HEK293 (cell line): ENCODE measurements around the gene DACT2.

ENCODE experiments used
- CTCF ChIA-PET: fragments of 350-600 bp; formaldehyde crosslinking; extraction: SDS; loops from one replicate; lab custom pipeline; 2021; ENCODE audit warnings: antibody characterized with exemption; lab: Yijun Ruan, JAX
- POLR2A ChIA-PET: fragments of 300-600 bp; formaldehyde crosslinking; extraction: SDS; loops from one replicate; lab custom pipeline; 2020; ENCODE audit warnings: antibody characterized with exemption, inconsistent platforms; lab: Yijun Ruan, JAX
- H3K27ac ChIP-seq: fragments of 200-500 bp; sonication (Bioruptor generic); 2 replicates; pipeline ENCODE4 v1.5.1; 2014; ENCODE audit warnings: low read depth, low read length, control low read depth, inconsistent platforms; ENCODE audit errors: extremely low read depth
- H3K36me3 ChIP-seq, 2 experiments: fragments of 200-500 bp in 1 of 2; sonication (Bioruptor generic) in 1 of 2; 1 replicate in 1 of 2; 2 replicates in 1 of 2; pipeline ENCODE4 v1.5.1; 2014 to 2017; ENCODE audit warnings: inconsistent platforms in 2 of 2, low read length in 2 of 2; ENCODE audit not compliant: control insufficient read depth in 2 of 2, insufficient read depth in 1 of 2
- H3K4me1 ChIP-seq: fragments of 200-500 bp; sonication (Bioruptor generic); 2 replicates; pipeline ENCODE4 v1.5.1; 2014; ENCODE audit warnings: mild to moderate bottlenecking, low read length, inconsistent platforms; ENCODE audit not compliant: control insufficient read depth, insufficient read depth
- H3K4me3 ChIP-seq: 2 replicates; pipeline ENCODE4 v1.5.1; 2011; ENCODE audit warnings: low read depth, mild to moderate bottlenecking, control low read depth, low read length, moderate library complexity
- H3K9me3 ChIP-seq: fragments of 200-500 bp; sonication (Bioruptor generic); 2 replicates; pipeline ENCODE4 v1.5.1; 2014; ENCODE audit warnings: low read depth, low read length, inconsistent platforms; ENCODE audit not compliant: control insufficient read depth, insufficient read depth
- BCL11A ChIP-seq: fragments of 450-650 bp; formaldehyde crosslinking; IDR thresholded peaks from 2 replicates; pipeline ENCODE4 v1.5.1; 2016; ENCODE audit warnings: low read depth, missing biosample characterization, missing genetic modification characterization
- FEZF1 ChIP-seq: fragments of 450-650 bp; formaldehyde crosslinking; IDR thresholded peaks from 2 replicates; pipeline ENCODE4 v1.5.1; 2016; ENCODE audit warnings: missing biosample characterization, missing genetic modification characterization
- KLF1 ChIP-seq: fragments of 450-650 bp; formaldehyde crosslinking; IDR thresholded peaks from 2 replicates; pipeline ENCODE4 v1.5.1; 2016; ENCODE audit warnings: missing biosample characterization, missing genetic modification characterization
- YY2 ChIP-seq: fragments of 450-650 bp; formaldehyde crosslinking; IDR thresholded peaks from 2 replicates; pipeline ENCODE4 v1.5.1; 2016; ENCODE audit warnings: missing biosample characterization, missing genetic modification characterization
- ZBTB17 ChIP-seq: fragments of 450-650 bp; formaldehyde crosslinking; IDR thresholded peaks from 2 replicates; pipeline ENCODE4 v1.5.1; 2016; ENCODE audit warnings: missing biosample characterization, missing genetic modification characterization
- ZIC2 ChIP-seq: fragments of 450-650 bp; formaldehyde crosslinking; IDR thresholded peaks from 2 replicates; pipeline ENCODE4 v1.5.1; 2016; ENCODE audit warnings: missing biosample characterization, missing genetic modification characterization
- ZNF155 ChIP-seq: fragments of 450-650 bp; formaldehyde crosslinking; IDR thresholded peaks from 2 replicates; pipeline ENCODE4 v1.5.1; 2016; ENCODE audit warnings: missing biosample characterization, missing genetic modification characterization
- ZNF19 ChIP-seq: fragments of 450-650 bp; formaldehyde crosslinking; IDR thresholded peaks from 2 replicates; pipeline ENCODE4; 2016; ENCODE audit warnings: missing biosample characterization, missing genetic modification characterization, low read depth
- ZNF202 ChIP-seq: fragments of 450-650 bp; formaldehyde crosslinking; IDR thresholded peaks from 2 replicates; pipeline ENCODE4 v1.5.1; 2016; ENCODE audit warnings: missing biosample characterization, missing genetic modification characterization, borderline replicate concordance
- ZNF221 ChIP-seq: fragments of 450-650 bp; formaldehyde crosslinking; IDR thresholded peaks from 2 replicates; pipeline ENCODE4 v1.5.1; 2017; ENCODE audit warnings: missing biosample characterization, missing genetic modification characterization, borderline replicate concordance
- ZNF302 ChIP-seq: fragments of 450-650 bp; formaldehyde crosslinking; IDR thresholded peaks from 2 replicates; pipeline ENCODE4 v1.5.1; 2016; ENCODE audit warnings: missing biosample characterization, missing genetic modification characterization, low read depth
- ZNF530 ChIP-seq: fragments of 450-650 bp; formaldehyde crosslinking; IDR thresholded peaks from 2 replicates; pipeline ENCODE4 v1.5.1; 2016; ENCODE audit warnings: low read depth, missing biosample characterization, missing genetic modification characterization
- ZNF558 ChIP-seq: fragments of 450-650 bp; formaldehyde crosslinking; IDR thresholded peaks from 2 replicates; pipeline ENCODE4 v1.5.1; 2016; ENCODE audit warnings: missing biosample characterization, missing genetic modification characterization
- ZNF585B ChIP-seq: fragments of 450-650 bp; formaldehyde crosslinking; IDR thresholded peaks from 2 replicates; pipeline ENCODE4 v1.5.1; 2016; ENCODE audit warnings: missing biosample characterization, missing genetic modification characterization
- ZXDB ChIP-seq: fragments of 450-650 bp; formaldehyde crosslinking; IDR thresholded peaks from 2 replicates; pipeline ENCODE4 v1.5.1; 2016; ENCODE audit warnings: missing biosample characterization, missing genetic modification characterization
- TF ChIP-seq, protein P1 (sequence below): fragments of 450-650 bp; formaldehyde crosslinking; IDR thresholded peaks from 2 replicates; pipeline ENCODE4 v1.5.1; 2016; ENCODE audit warnings: missing biosample characterization, missing genetic modification characterization, borderline replicate concordance
- TF ChIP-seq, protein P2 (sequence below): fragments of 450-650 bp; formaldehyde crosslinking; IDR thresholded peaks from 2 replicates; pipeline ENCODE4 v1.5.1; 2017; ENCODE audit warnings: missing biosample characterization, missing genetic modification characterization
- TF ChIP-seq, protein P3 (sequence below): fragments of 450-650 bp; formaldehyde crosslinking; IDR thresholded peaks from 2 replicates; pipeline ENCODE4 v1.5.0; 2017; ENCODE audit warnings: missing biosample characterization, missing genetic modification characterization, borderline replicate concordance
- TF ChIP-seq, protein P4 (sequence below): fragments of 450-650 bp; formaldehyde crosslinking; IDR thresholded peaks from 2 replicates; pipeline ENCODE4 v1.5.1; 2017; ENCODE audit warnings: missing biosample characterization, missing genetic modification characterization
- TF ChIP-seq, protein P5 (sequence below): fragments of 450-650 bp; formaldehyde crosslinking; IDR thresholded peaks from 2 replicates; pipeline ENCODE4 v1.5.1; 2016; ENCODE audit warnings: missing biosample characterization, missing genetic modification characterization

The DACT2 gene

DNA sequence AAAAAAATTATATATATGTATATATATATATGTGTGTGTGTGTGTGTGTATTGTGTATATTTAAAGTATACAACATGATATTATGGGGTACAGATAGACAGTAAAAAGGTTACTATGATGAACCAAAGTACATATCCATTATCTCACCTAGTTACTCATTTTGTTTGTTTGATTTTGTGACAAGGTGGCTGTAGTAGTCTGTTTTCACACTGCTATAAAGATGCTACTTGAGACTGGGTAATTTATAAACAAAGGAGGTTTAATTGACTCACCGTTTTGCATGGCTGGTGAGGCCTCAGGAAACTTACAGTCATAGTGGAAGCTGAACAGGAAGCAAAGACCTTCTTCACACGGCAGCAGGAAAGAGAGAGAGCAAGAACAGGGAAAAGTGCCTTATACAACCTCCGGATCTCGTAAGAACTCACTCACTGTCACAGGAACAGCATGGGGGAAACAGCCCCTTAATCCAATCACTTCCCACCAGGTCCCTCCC, 30.2 kb upstream of the DACT2 start (continued):
- TF ChIP-seq, protein P1, sequence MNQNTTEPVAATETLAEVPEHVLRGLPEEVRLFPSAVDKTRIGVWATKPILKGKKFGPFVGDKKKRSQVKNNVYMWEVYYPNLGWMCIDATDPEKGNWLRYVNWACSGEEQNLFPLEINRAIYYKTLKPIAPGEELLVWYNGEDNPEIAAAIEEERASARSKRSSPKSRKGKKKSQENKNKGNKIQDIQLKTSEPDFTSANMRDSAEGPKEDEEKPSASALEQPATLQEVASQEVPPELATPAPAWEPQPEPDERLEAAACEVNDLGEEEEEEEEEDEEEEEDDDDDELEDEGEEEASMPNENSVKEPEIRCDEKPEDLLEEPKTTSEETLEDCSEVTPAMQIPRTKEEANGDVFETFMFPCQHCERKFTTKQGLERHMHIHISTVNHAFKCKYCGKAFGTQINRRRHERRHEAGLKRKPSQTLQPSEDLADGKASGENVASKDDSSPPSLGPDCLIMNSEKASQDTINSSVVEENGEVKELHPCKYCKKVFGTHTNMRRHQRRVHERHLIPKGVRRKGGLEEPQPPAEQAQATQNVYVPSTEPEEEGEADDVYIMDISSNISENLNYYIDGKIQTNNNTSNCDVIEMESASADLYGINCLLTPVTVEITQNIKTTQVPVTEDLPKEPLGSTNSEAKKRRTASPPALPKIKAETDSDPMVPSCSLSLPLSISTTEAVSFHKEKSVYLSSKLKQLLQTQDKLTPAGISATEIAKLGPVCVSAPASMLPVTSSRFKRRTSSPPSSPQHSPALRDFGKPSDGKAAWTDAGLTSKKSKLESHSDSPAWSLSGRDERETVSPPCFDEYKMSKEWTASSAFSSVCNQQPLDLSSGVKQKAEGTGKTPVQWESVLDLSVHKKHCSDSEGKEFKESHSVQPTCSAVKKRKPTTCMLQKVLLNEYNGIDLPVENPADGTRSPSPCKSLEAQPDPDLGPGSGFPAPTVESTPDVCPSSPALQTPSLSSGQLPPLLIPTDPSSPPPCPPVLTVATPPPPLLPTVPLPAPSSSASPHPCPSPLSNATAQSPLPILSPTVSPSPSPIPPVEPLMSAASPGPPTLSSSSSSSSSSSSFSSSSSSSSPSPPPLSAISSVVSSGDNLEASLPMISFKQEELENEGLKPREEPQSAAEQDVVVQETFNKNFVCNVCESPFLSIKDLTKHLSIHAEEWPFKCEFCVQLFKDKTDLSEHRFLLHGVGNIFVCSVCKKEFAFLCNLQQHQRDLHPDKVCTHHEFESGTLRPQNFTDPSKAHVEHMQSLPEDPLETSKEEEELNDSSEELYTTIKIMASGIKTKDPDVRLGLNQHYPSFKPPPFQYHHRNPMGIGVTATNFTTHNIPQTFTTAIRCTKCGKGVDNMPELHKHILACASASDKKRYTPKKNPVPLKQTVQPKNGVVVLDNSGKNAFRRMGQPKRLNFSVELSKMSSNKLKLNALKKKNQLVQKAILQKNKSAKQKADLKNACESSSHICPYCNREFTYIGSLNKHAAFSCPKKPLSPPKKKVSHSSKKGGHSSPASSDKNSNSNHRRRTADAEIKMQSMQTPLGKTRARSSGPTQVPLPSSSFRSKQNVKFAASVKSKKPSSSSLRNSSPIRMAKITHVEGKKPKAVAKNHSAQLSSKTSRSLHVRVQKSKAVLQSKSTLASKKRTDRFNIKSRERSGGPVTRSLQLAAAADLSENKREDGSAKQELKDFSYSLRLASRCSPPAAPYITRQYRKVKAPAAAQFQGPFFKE = no peak
- TF ChIP-seq, protein P2, sequence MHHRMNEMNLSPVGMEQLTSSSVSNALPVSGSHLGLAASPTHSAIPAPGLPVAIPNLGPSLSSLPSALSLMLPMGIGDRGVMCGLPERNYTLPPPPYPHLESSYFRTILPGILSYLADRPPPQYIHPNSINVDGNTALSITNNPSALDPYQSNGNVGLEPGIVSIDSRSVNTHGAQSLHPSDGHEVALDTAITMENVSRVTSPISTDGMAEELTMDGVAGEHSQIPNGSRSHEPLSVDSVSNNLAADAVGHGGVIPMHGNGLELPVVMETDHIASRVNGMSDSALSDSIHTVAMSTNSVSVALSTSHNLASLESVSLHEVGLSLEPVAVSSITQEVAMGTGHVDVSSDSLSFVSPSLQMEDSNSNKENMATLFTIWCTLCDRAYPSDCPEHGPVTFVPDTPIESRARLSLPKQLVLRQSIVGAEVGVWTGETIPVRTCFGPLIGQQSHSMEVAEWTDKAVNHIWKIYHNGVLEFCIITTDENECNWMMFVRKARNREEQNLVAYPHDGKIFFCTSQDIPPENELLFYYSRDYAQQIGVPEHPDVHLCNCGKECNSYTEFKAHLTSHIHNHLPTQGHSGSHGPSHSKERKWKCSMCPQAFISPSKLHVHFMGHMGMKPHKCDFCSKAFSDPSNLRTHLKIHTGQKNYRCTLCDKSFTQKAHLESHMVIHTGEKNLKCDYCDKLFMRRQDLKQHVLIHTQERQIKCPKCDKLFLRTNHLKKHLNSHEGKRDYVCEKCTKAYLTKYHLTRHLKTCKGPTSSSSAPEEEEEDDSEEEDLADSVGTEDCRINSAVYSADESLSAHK = no peak
- TF ChIP-seq ZNF202 (tag by site-specific recombination) (no peak), ZNF19 (tag by site-specific recombination) (no peak), ZNF221 (no peak), YY2 (tag by site-specific recombination) (no peak), ZBTB17 (tag by site-specific recombination) (no peak), BCL11A (tag by site-specific recombination) (no peak), ZXDB (tag by site-specific recombination) (no peak), ZNF530 (tag by site-specific recombination) (no peak), ZIC2 (tag by site-specific recombination) (no peak), ZNF585B (no peak), FEZF1 (tag by site-specific recombination) (no peak)

DNA sequence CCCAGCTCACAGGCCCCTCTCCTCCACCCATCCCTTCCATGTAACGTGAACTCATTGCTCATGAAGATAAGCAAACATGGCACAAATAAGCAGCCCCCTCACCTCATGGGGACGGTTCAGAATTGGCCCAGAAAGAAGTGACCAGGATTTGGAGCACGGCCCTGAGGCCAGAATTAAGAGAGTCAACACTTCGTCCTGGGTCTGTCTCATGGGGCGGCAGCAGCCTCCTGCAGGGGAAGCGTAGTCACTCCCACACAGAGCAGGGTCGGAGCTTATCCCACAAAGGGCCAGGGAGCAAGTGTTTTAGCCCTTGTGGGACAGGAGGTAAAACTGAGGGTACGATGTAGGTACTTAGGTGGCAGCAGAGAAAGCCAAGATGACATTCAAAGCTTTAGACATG, 28.6 kb upstream of the DACT2 start:
- no peak overlapping the region for H3K4me3 ChIP-seq
- no peaks in the 10 kb centered on the region for H3K4me1 ChIP-seq
- H3K27ac ChIP-seq = no peak overlapping the region
- H3K36me3 ChIP-seq = no peaks in the 10 kb centered on the region
- no peaks in the 10 kb centered on the region for H3K9me3 ChIP-seq
- CTCF ChIA-PET = no interaction called here
- no peak for TF ChIP-seq ZNF302 (tag by site-specific recombination)
- no peak for TF ChIP-seq ZNF155 (tag by site-specific recombination)
- POLR2A ChIA-PET = no interaction called here

DNA sequence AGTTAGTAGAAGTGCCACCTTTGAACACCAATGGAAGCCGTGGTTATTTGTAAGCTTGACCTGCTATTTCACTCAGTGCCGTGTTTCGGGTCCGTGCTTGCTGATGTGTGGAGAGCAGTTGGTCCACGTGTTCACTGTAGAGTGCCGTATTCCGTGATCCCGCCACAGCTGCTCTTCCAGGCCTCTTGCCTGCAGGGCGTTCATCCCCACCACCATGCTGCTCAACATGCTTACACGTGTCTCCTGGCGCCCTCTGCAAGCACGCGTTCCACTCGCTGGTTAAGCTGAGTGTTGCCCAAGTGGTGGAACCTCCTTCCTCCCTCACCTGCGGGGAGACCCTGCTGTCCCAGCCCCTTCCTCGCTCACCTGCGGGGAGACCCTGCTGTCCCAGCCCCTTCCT, 28.0 kb upstream of the DACT2 start:
- Histone ChIP-seq H3K4me3 (no peak overlapping the region), H3K9me3 (no peaks in the 10 kb centered on the region), H3K36me3 (no peaks in the 10 kb centered on the region), H3K27ac (no peak overlapping the region), H3K4me1 (no peaks in the 10 kb centered on the region)
- POLR2A ChIA-PET = no interaction called here
- CTCF ChIA-PET = no interaction called here
- TF ChIP-seq, protein P3, sequence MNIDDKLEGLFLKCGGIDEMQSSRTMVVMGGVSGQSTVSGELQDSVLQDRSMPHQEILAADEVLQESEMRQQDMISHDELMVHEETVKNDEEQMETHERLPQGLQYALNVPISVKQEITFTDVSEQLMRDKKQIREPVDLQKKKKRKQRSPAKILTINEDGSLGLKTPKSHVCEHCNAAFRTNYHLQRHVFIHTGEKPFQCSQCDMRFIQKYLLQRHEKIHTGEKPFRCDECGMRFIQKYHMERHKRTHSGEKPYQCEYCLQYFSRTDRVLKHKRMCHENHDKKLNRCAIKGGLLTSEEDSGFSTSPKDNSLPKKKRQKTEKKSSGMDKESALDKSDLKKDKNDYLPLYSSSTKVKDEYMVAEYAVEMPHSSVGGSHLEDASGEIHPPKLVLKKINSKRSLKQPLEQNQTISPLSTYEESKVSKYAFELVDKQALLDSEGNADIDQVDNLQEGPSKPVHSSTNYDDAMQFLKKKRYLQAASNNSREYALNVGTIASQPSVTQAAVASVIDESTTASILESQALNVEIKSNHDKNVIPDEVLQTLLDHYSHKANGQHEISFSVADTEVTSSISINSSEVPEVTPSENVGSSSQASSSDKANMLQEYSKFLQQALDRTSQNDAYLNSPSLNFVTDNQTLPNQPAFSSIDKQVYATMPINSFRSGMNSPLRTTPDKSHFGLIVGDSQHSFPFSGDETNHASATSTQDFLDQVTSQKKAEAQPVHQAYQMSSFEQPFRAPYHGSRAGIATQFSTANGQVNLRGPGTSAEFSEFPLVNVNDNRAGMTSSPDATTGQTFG (tag by site-specific recombination) = no peak
- TF ChIP-seq, protein P4, sequence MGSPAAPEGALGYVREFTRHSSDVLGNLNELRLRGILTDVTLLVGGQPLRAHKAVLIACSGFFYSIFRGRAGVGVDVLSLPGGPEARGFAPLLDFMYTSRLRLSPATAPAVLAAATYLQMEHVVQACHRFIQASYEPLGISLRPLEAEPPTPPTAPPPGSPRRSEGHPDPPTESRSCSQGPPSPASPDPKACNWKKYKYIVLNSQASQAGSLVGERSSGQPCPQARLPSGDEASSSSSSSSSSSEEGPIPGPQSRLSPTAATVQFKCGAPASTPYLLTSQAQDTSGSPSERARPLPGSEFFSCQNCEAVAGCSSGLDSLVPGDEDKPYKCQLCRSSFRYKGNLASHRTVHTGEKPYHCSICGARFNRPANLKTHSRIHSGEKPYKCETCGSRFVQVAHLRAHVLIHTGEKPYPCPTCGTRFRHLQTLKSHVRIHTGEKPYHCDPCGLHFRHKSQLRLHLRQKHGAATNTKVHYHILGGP (tag by site-specific recombination) = no peak
- TF ChIP-seq ZNF558 (tag by site-specific recombination) = no peak
- TF ChIP-seq, protein P5, sequence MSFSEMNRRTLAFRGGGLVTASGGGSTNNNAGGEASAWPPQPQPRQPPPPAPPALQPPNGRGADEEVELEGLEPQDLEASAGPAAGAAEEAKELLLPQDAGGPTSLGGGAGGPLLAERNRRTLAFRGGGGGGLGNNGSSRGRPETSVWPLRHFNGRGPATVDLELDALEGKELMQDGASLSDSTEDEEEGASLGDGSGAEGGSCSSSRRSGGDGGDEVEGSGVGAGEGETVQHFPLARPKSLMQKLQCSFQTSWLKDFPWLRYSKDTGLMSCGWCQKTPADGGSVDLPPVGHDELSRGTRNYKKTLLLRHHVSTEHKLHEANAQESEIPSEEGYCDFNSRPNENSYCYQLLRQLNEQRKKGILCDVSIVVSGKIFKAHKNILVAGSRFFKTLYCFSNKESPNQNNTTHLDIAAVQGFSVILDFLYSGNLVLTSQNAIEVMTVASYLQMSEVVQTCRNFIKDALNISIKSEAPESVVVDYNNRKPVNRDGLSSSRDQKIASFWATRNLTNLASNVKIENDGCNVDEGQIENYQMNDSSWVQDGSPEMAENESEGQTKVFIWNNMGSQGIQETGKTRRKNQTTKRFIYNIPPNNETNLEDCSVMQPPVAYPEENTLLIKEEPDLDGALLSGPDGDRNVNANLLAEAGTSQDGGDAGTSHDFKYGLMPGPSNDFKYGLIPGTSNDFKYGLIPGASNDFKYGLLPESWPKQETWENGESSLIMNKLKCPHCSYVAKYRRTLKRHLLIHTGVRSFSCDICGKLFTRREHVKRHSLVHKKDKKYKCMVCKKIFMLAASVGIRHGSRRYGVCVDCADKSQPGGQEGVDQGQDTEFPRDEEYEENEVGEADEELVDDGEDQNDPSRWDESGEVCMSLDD = no peak
- no peak for TF ChIP-seq KLF1 (tag by site-specific recombination)
